Left renal cortex interstitium (tissue), 4 donors: ENCODE measurements around the gene PEX14. TPM values are rescaled to one million over a fixed set of nuclear protein-coding genes. Genes with fewer than 3 reads are reported as not detected.

Experiments used
- DNase-seq, 4 donors: peaks; one replicate each; pipeline ENCODE4 v3.0.0-alpha.2; 2013; ENCODE audit warnings: low read depth in 4 of 4, low spot score in 2 of 4, missing footprints in 1 of 4
- polyA plus RNA-seq, 4 donors: library from polyadenylated mRNA; unstranded; fragments of 120-200 nt; gene quantifications; one replicate each; pipeline ENCODE4 v1.2.1, GENCODE V29; 2013; ENCODE audit not compliant: insufficient read length in 4 of 4

The PEX14 gene
- polyA plus RNA-seq, 4 donors: 18.6 to 27.9 (median 24.9) TPM

DNA sequence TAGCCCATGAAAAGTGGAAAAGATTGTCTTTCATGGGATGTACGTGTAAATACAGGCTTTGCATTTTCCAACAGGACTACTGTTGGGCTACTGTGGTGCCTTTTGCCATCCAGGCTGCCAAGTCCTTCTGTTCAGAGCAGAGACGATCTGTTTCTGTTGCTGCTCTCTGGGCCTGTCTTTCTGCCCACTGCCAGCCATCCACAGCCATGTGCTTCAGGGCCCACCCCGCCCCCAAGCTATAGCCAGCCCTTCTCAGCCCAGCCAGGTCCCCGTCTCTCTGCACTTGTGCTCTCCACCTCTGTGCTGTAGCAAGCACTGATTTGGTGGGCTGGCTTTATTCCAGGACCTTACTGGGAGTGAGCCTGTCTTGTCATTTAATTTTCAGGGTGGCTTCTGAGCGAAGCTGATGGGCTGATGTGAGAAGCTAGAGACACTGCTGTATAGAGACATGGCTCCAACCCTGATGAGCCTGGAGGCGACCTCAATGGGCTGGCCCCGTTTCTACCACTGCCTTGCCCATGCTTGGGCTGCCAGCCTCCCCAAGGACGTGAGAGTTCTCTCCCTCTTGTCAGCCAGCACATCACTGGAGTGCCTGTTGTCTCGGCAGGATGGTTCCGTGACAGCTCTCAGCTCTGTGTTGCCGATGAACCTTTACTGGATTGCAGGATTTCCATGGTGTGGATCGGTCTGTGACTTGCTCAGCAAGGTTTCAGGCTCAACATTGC is 137.8 kb downstream of the PEX14 start:
- no peak for DNase-seq

DNA sequence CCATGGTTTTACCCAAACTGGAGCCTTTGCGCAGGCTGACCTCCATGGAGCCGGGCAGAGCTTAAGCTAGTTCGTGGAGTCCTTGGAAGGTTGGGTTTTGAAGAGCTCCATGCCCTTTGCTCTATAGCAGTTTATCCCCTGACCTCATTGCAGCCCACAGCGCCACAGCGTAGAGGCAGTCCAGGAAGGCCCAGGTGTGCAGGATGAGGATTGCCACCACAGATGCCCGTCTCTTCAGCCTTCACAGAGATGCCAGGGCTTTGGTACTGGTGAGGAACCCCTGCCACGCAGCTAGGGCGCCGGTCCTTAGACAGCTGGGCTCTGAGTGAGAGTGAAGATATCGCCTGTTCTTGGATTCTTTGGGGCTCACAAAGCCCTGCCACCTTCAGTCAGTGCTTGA is 138.6 kb downstream of the PEX14 start:
- no peak for DNase-seq

DNA sequence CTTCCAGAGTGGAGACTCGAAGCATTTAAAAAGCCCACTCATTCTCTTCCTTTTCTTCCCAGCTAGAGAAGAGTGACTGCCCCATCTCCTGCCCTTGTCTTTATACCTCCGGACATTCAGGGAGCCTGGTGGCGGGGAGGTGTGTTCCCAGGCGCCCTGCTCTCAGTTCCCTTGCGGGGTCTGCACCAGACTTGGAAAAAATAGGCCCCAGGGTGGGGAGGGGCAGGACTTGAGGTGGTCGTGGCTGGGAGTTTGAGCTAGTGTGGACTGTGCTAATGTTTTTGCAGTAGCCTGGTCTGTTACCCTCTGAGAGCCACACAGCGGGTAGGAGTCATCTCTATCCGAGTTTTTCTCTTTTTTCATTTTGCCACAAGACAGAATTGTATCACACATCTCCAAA is 139.1 kb downstream of the PEX14 start:
- DNase-seq: no peak

DNA sequence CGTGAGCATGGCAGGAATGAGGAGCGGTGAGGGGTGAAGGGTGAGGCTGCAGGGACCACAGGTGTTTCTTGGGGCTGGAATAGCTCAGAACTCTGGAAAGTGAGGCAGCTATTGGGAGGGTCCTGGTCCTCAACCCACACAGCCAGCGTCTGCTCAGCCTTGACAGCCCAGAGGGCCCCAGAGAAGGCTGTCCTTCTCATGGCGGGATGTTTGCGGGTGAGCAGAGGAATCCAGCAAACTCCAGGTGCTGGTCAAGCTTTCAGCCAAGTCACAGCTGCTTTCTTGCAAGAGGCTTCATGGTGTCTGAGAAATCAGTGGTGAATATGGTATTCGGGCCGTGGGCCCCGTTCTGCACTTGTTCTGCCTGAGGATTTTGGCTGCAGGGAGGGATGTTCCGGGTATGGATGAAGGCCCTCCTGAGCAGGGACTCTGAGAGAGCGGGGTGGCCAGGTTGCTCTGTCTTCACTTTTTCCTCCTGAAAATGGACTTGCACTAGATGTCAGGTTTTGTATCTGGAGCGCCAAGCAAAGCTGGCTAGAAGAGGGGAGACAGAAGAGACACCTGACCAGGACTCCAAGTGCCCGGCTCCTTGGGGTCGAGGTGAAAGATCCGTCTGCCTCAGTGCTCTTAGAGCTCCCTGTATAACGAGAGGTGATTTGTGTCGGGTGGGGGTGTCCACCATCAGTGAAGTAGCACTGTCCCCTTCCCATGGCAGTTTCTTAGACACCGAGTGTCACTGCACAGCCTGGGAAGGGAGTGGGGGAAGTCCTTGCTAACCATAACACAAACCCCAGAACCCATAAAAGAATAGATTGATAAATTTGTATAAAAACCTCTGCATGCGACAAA is 139.9 kb downstream of the PEX14 start:
- DNase-seq: no peak

DNA sequence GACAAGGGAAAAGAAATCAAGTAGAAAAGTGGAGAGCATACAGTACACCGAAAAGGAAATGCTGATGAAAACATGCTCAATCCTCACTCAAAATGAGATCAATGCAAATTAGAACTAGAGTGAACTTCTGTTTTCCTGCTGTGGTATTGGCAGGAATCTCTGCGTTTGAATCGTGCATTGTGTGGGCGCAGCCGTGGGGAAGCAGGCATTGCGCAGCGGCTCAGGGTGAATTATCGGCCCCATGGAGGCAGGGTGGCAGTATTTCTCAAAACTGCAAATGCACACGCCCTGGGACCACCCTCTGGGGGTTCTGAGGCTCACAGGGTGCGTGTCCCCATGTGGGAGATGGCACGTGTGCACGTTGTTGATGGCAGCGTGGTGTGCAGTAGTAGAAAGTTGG is 140.6 kb downstream of the PEX14 start:
- no peak for DNase-seq

DNA sequence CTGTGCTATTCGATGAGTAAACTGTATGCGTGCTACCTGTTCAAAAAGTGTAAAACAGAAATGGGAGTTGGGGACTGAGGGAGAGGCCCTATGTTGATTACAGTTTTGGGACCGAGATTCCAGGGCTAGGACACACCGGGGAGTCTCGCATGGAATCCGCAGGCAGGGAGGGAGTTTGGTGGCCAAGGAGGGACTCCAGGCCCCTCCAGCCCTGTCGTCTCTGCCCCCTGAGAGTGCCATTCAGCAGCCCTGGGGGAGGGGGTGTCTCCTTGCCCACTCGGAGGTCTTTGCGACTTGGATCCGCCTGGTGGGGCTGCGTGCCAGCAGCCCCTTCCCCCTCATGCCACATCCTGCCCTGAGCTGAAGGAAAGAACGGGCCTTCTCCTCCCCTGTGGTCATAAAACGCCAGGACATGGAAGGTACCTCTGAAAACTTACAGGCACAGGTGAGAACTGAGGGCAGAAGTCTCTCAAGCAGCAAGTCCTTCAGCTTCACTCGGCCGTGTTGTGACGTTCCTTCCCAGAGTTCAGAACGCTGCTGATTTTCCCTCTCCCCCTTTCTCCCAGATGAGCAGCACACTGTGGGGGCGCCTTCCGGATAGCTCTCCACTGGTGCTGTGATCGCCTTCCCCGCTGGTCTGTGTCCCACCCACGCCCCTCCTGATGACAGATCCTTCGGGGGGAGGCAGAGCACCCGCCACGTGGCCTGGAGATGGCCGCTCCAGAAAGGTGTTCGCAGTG is 141.4 kb downstream of the PEX14 start:
- no peak for DNase-seq

DNA sequence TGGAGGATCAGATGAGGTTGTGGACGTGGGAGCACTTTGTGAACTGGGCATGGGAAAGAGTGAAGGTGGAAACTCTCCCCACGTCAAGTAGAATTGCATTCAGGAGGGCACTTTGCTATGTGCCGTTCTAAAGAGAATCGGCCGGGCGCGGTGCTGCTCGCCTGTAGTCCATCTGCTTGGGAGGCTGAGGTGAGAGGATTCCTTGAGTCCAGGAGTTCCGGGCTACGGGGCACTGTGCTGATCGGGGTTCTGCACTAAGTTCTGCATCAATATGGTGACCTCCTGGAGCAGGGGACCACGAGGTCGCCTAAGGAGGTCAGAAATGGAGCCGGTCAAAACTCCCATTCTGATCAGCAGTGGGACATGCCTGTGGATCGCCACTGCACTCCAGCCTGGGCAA is 141.9 kb downstream of the PEX14 start:
- no peak for DNase-seq

DNA sequence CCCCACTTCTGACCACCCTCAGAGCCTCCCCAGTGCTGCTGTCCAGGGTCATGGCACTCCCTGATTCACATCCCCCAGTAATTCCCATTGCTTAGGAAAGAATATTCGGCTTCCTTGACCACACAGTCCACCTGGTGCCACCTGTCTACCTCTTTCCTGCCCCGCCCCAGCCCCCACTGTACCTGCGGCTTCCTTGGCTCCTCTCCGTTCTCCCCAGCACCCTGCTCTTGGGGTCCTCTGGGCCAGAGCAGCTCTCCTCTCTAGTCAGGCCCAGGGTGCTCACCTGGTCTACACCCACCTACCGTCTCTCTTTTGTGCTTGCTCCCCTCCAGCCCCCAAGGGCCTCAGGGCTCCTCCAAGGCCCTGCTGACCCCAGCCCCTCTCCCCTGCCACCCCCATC is 142.6 kb downstream of the PEX14 start:
- DNase-seq: no peak

DNA sequence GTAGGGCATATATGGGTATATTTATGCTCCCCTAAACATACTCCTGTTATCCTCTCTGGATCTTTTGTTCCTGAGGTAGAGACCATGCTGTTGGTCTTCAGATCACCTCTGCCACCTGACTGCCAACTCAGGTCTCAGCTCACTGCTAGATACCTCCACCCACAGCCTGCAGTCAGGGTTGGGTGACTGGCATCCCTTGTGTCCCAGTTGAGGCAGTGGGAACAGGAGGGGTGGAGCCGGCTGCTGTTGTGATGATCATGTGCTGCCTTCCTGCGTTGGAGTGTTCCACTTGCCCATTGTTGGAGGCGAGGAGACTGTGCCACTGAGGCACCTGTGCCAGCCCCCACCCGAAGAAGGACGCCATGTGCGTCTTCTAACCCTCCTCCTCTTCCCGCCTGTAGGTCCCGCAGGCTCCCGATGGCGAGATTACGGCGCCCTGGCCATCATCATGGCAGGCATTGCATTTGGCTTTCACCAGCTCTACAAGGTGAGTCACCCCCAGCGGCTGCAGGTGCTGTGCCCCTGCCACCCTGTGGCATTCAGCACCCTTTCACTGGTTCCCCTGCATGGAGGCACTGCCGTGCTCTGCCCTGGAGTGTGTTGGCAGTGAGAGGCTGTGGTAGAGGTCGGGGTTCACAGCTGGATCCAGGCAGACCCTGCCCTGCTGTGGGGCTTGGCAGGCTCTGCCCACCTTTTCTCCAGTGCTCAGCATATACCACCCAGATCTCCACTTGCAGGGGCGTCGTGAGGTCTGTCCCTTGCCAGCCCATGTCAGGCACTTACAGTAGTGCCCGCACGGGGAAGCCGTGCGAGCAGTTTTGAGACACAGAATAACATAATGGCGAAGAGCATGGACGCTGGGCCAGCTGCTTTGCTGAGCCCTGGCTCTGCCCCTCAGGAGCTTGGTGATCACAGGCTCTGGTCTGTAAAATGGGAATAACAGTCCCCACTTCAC is 143.5 kb downstream of the PEX14 start:
- DNase-seq: no peak

DNA sequence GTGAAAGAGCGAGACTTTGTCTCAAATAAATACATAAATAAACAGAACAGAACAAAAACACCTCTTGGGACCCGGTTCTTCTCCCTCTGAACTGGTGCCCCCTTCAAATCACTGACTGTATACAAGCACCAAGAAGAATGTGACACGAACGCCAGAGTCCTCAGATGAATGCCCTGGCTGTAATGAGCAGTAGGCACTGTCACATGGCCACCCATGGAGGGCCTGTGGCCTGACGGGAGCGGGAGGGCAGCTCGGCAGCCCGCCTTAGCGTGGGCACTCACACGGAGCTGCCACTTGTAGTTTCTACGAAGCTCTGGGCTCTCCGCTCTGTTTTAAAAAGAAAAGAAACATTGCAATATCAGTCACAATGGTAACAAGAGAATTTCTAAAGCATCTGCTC is 146.0 kb downstream of the PEX14 start:
- no peak for DNase-seq

DNA sequence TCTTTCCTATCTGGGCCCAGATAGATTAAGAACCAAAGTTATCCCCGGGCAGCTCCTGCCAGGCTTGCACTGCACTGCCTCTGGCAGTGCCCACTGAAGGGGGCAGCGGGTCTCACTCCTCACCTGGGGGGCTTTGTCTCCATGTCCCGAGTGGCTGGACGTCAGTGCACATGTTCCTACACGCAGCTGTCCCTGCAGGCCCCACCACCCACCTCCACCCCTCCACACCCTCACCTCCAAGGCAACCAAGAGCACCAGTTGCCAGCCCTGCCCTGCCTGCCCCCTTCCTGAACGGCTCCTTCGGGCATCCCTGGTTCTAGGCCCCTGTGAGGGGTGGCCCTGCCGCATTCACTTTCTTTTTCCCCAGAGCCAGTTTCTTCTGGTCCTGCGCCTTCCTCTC is 147.2 kb downstream of the PEX14 start:
- no peak for DNase-seq

DNA sequence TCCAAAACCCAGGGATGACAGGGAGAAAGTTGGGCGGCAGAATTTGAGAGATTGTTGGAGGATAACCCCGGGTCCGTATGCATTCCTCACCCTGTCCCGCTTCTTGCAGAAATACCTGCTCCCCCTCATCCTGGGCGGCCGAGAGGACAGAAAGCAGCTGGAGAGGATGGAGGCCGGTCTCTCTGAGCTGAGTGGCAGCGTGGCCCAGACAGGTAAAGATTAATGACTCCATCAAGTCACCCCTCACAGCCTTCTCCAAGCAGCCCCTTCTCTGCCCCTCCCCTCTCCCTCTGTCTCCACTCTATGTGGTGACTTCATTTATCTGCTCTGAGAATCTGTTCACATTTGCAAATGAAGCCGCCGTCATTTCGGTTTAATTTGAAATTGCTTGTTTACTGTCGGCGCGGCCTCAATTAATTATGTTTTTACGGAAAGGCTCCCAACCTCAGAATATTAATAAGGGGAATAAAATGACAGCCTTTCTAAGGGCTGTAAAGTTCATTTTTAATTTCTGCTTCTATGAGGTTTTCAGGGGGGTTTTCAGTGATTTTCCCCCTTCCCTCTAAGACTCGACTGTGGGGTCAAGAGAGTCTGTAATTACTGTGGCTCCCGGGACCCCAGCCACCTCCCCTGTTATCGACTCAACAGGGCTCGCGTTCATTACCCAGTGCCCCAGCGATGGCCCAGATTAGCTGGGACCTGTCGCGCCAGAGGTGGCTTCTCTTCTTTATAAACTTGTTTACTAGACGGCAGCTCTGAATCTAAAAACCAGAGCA is 148.3 kb downstream of the PEX14 start:
- DNase-seq: no peak

DNA sequence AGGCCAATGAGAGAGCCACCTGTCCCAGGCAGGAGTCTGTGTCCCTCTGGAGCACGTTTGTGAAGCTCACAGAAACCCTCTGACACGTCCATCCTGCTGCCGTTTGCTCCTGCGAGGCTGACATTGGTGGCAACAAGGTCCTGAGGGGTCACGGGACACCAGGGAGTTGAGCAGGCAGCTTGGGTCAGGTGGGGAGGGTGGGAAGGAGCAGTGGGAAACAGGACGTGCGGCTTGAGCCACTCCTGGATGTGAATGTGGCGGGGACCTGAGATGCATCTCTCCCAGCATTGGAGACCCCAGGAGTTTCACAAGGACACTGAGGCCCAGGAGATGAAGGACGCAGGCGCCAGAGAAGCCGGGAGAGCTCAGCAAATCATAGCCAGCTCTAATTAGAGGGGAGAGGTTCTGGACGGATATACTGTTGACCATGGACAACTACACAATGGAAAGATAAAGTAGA is 149.0 kb downstream of the PEX14 start:
- DNase-seq: no peak

DNA sequence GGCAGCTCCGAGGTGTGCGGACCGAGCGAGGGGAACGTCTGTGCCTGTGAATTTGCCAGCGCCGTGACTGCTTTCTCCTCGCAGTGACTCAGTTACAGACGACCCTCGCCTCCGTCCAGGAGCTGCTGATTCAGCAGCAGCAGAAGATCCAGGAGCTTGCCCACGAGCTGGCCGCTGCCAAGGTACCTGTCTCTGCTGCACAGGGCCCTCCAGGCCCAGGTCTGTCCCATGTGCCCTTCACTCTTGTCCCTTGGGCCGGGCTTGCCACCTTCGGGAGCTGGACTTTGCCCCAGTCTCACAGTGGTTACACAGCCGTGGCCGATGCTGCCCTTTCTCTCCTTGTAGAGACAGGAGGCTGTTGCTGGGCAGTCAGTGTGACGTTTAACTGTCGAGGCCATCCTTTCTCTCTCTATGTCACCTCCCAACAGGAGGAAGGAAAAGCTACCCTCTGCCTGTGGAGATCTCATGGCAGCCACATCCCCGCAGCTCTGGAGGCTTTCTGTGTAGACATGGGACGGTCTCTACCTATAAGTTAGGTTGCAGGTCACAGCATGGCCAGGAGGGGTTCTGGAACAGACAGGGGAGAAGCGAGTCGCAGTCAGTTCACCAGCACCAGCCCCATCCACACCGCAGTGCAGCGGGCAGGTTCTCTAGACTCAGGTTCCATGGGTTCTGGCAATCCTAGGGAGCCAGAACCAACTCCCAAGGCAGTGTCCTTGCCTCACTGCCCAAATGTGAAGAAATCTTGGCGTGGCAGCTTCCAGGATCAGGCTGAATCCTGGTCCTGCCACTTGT is 149.7 kb downstream of the PEX14 start:
- DNase-seq: no peak

DNA sequence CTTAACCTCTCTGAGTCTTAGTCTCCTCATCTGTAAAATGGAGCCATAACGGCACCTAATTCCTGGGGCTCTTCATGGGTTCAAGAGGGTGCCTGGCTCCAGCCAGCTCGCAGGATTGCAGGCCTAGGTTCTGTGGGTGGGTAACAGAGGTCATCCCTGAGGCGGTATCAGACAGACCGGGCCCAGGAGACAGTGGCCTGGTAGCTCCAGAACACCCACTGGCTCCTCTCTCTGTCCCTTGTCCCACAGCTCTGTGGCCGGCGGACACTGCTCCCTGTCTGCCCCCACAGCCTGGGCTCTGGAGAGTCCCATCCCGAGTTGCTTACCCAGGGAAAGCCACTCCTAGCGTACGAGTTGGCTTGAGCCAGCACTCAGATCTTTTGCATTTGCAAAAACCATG is 150.3 kb downstream of the PEX14 start:
- DNase-seq: no peak

DNA sequence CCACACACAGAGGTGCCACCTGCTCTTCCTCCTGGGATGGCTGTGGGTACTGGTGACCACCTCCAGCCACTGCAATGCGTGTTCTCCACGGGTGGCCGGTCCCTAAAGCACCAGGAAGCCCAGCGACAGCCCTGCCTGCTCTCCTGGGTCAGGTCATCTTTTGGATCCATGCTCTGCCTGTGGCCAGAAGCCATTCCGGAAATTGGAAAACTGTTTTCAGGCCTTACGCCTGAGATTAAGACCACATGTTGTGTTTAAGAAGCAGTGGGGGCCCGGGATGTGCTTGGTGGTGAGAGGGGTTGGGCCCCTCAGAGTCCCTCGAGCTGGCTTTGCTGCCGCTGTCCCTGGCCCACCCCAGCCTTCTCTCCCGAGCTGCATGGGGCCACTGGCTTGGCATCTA is 150.8 kb downstream of the PEX14 start:
- DNase-seq: no peak

DNA sequence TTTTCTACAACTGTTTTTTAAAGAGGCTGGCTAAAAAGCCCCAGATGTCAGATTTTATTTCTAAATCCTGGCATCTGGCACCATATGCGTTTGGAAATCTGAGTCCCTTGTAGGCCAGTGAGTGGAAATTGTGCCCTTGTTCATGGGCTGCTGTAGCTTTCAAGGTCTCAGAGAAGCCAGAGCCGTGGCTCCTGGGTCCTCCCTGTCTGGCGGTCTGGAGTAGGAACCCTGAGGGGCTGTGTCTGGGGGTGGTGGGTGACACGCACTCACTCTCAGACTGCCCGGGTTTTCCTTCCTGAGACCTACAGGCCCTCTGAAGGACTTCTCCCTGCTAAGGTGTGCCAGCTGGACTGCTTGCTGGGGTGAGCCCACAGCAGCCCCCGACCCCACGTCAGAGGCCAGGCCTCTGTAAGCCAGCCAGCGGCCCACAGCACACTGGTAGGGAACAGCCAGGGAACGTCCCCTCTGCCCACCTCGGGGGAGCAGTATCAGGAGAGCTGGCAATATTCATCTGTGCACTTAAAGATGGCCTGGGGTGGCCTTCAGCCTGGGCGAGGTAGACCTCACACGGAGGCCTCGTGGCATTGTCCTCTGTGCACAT is 151.5 kb downstream of the PEX14 start:
- no peak for DNase-seq

DNA sequence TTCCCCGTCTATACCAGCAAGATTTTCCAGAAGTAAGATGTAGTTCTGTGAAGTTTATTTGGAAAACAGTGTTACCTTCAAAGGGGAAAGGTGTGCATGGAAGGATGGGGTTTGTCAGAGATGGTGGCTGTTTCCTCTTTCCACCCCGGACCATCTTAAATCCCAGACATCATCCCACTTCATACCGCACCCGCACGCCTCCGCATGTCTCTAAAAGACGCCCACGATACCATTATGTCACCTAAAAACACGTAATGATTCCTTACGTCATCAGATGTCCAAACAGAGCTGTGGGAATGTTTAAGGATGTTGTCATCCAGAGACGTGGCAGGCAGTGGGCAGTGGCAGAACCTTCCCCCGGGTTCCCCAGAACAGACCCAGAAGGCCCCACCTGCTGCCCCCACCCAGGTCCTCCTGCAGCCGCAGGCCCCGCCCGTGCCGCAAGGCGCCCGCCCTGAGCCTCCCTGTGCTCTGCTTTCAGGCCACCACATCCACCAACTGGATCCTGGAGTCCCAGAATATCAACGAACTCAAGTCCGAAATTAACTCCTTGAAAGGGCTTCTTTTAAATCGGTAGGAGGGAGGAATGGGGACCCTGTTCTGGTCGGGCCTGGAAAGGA is 152.2 kb downstream of the PEX14 start:
- no peak for DNase-seq
